ENCODE measurements around the gene USP19.

USP19 gene

DNA sequence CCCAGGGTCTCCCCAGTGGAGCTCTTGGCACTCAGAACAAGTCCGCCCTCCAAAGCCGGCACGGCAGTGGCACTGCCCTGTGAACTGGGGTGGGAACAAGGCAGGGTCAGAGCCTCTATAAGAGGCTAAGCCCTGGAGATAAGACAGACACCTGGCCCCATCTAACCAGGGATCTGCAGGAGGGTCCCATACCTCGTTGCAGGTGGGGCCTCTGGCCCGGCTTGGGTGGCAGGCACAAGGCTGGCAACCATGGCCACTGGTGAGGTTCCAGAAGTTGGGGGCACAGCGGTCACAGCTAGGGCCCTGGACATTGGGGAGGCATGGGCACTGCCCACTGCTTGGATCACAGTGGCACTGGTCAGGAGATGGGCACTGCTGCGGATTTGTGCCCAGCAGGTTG is 3.6 kb upstream of the USP19 start:
- TF ChIP-seq TEAD4 (IDR thresholded peaks at IDR 0.05) (no peak), ZBTB7A (IDR thresholded peaks at IDR 0.05; ENCODE audit: low read depth) (no peak), RAD21 (IDR thresholded peaks at IDR 0.05; ENCODE audit: low read depth) (no peak), NFIC (IDR thresholded peaks at IDR 0.05) (no peak), EP300 (IDR thresholded peaks at IDR 0.05; ENCODE audit: borderline replicate concordance) (no peak), CEBPB (IDR thresholded peaks at IDR 0.05) (no peak), TAF1 (IDR thresholded peaks at IDR 0.05; ENCODE audit: low read depth) (no peak), CREB1 (IDR thresholded peaks at IDR 0.05; ENCODE audit: low read depth) (no peak), YY1 (IDR thresholded peaks at IDR 0.05; ENCODE audit: low read depth) (no peak), TCF12 (IDR thresholded peaks at IDR 0.05; ENCODE audit: low read depth) (no peak), FOXM1 (IDR thresholded peaks at IDR 0.05; ENCODE audit: borderline replicate concordance, low read depth) (no peak), EGR1 (IDR thresholded peaks at IDR 0.05) (no peak)
- TF ChIP-seq, protein P1, sequence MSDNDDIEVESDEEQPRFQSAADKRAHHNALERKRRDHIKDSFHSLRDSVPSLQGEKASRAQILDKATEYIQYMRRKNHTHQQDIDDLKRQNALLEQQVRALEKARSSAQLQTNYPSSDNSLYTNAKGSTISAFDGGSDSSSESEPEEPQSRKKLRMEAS (IDR thresholded peaks at IDR 0.05), result no peak
- TF ChIP-seq, protein P2, sequence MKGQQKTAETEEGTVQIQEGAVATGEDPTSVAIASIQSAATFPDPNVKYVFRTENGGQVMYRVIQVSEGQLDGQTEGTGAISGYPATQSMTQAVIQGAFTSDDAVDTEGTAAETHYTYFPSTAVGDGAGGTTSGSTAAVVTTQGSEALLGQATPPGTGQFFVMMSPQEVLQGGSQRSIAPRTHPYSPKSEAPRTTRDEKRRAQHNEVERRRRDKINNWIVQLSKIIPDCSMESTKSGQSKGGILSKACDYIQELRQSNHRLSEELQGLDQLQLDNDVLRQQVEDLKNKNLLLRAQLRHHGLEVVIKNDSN (IDR thresholded peaks at IDR 0.05), result no peak
- TF ChIP-seq, protein P3, sequence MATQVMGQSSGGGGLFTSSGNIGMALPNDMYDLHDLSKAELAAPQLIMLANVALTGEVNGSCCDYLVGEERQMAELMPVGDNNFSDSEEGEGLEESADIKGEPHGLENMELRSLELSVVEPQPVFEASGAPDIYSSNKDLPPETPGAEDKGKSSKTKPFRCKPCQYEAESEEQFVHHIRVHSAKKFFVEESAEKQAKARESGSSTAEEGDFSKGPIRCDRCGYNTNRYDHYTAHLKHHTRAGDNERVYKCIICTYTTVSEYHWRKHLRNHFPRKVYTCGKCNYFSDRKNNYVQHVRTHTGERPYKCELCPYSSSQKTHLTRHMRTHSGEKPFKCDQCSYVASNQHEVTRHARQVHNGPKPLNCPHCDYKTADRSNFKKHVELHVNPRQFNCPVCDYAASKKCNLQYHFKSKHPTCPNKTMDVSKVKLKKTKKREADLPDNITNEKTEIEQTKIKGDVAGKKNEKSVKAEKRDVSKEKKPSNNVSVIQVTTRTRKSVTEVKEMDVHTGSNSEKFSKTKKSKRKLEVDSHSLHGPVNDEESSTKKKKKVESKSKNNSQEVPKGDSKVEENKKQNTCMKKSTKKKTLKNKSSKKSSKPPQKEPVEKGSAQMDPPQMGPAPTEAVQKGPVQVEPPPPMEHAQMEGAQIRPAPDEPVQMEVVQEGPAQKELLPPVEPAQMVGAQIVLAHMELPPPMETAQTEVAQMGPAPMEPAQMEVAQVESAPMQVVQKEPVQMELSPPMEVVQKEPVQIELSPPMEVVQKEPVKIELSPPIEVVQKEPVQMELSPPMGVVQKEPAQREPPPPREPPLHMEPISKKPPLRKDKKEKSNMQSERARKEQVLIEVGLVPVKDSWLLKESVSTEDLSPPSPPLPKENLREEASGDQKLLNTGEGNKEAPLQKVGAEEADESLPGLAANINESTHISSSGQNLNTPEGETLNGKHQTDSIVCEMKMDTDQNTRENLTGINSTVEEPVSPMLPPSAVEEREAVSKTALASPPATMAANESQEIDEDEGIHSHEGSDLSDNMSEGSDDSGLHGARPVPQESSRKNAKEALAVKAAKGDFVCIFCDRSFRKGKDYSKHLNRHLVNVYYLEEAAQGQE (IDR thresholded peaks at IDR 0.05; ENCODE audit: low read depth), result no peak

DNA sequence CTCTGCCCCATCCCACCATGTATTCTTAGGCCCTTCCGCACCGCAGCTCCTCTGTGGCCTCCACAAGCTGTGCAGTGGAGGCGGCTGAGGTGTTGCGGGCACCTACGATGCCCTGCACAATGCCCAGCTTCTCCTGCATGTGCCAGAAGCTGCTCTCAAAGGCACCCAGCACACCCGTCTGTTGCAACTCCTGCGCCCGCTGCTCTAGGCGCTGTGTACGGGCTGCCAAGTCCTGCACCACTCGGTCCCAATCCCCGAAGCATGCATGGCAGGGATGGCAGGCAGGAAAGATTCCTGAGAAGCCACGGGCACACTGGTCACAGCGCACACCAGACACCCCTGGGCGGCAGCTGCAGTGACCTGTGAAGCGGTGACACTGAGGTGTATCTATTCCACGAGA is 3.1 kb upstream of the USP19 start:
- TF ChIP-seq CREB1 (IDR thresholded peaks at IDR 0.05; ENCODE audit: low read depth) (no peak), EGR1 (IDR thresholded peaks at IDR 0.05) (no peak), CEBPB (IDR thresholded peaks at IDR 0.05) (no peak)

DNA sequence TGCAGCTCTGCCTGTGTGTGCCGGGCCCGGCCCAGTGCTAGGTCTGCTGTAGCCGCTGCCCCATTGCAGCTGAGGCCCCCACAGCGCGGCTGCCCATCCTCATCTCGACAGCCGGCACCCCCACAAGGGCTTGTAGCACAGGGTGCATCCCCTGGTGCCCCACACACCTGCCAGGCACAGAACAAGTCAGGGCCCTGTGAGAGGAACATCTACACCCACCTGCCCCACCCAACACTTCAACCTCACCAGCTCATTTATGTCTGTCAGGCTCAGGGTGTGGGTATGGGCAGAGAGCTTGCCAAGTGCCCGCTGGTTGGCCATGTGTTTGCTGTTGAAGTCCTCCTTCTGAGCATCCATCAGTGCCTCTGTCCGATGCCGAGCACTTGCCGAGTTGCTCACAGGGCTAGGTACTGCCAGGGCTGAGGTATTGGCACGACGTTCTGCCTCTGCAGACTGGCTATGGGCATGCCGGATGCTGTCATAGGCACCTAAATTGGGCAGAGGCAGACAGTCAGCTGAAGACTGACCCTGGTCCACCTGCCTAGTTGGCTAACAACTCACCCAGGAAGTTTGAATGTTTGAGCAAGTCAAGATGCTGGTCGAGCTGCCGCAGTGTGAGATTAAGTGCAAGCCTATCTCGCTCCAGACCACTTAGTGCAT is 2.4 kb upstream of the USP19 start:
- TF ChIP-seq, protein P2 (IDR thresholded peaks at IDR 0.05), result no peak

DNA sequence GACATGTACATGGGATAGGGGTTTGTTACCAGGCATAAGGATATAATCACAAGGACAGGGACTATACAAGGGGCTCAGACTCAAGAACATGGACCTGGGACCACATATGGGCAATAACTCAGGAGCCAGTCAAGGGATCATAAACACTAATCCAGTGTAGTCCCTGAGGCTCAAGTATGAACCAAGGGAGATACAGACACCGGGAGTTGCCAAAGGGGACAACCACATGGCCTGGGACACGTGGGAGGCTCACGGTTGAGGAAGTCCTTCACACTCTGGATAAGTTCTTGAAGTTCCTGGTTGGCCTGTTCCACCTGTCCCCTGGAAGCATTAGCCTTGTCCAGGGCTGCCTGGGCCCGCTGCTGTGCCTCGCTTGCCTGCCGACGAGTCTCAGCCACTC is 1.8 kb upstream of the USP19 start:
- TF ChIP-seq CREB1 (IDR thresholded peaks at IDR 0.05; ENCODE audit: low read depth) (no peak), NFIC (IDR thresholded peaks at IDR 0.05) (no peak), RAD21 (IDR thresholded peaks at IDR 0.05; ENCODE audit: low read depth) (no peak), YY1 (IDR thresholded peaks at IDR 0.05; ENCODE audit: low read depth) (no peak), EP300 (IDR thresholded peaks at IDR 0.05; ENCODE audit: borderline replicate concordance) (no peak), TCF12 (IDR thresholded peaks at IDR 0.05; ENCODE audit: low read depth) (no peak), TEAD4 (IDR thresholded peaks at IDR 0.05) (no peak), TAF1 (IDR thresholded peaks at IDR 0.05; ENCODE audit: low read depth) (no peak), EGR1 (IDR thresholded peaks at IDR 0.05) (no peak)
- TF ChIP-seq, protein P3 (IDR thresholded peaks at IDR 0.05; ENCODE audit: low read depth), result no peak
- TF ChIP-seq, protein P2 (IDR thresholded peaks at IDR 0.05), result no peak
- TF ChIP-seq, protein P1 (IDR thresholded peaks at IDR 0.05), result no peak

DNA sequence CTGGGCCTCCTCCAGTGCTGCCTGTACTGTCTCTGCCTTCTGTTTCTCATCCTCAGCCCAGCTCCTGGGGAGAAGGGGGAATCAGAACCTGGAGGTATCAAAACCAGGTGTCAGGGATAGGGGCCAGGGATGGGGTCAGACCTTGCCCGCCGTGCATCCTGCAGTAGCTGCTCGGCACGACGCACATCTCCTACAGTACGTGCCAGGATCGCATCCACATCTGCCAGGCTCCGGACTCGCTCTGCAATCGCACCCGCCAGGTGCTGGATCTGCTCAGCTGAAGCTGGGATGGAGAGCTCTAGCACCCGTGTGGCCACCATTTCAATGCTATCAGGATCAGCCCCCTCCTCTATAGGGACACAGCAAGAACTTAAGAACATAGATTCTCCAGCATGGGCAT is 1.4 kb upstream of the USP19 start:
- no peak for TF ChIP-seq EP300 (IDR thresholded peaks at IDR 0.05; ENCODE audit: borderline replicate concordance)
- TF ChIP-seq, protein P1 (IDR thresholded peaks at IDR 0.05), result no peak
- TF ChIP-seq FOXM1 (IDR thresholded peaks at IDR 0.05; ENCODE audit: borderline replicate concordance, low read depth), result no peak
- no peak for TF ChIP-seq ZBTB7A (IDR thresholded peaks at IDR 0.05; ENCODE audit: low read depth)
- TF ChIP-seq, protein P2 (IDR thresholded peaks at IDR 0.05), result no peak
- TF ChIP-seq TEAD4 (IDR thresholded peaks at IDR 0.05), result no peak

Measured in Ishikawa (cell line).